ENCODE results near the gene ABCC8. TPM values are rescaled to one million over a fixed set of nuclear protein-coding genes. Genes with fewer than 3 reads are reported as not detected.

Gene ABCC8
- total and polyA plus RNA-seq, 2 donors (not counting 3 experiments of a cell fraction or from before 2014, with no cell fraction given) = not detected

- dilution Hi-C loops (cut with MboI; ENCODE audit: extremely low pct_ligation_motif_present, low sequenced_read_pairs) = no loop called here
- CTCF ChIA-PET = interaction anchor here (1.4 kb wide), 1 partner anchor 106 kb away, joined by 5 read pairs; no protein-coding TSS in a partner anchor
These were observed 54.9 kb downstream of the ABCC8 start for GRCh38 chr11:17421781-17422180.

GRCh38 chr11:17418444-17419081 is 58.1 kb downstream of the ABCC8 start:
- H3K27me3 ChIP-seq (ENCODE audit: control insufficient read depth in 2 of 2, insufficient read depth in 2 of 2, low read length in 2 of 2) = peaks cover 2 to 10% of the 10 kb centered on the region in 2 experiments
- BruUV-seq (replicated peaks) = no TSS peak
- FAIRE-seq (no peak), DNase-seq (ENCODE audit: low read depth, low spot score) (no peak)
- no peak overlapping the region for H3K4me3 ChIP-seq (replicated peaks in 1 of 3; ENCODE audit: insufficient read depth in 1 of 3, low read depth in 1 of 3, low read length in 3 of 3)
- TF ChIP-seq CTCF (IDR thresholded peaks at IDR 0.05; ENCODE audit: extremely low read depth in 1 of 2, insufficient read depth in 1 of 2, low read depth in 1 of 2, low read length in 2 of 2) (no peak), MYC (IDR thresholded peaks at IDR 0.05; ENCODE audit: low read depth, low read length) (no peak), FOS (IDR thresholded peaks at IDR 0.05; ENCODE audit: borderline replicate concordance, insufficient read depth, low read length) (no peak), JUN (IDR thresholded peaks at IDR 0.05; ENCODE audit: borderline replicate concordance, insufficient read depth, insufficient read length, low read depth) (no peak), GATA2 (IDR thresholded peaks at IDR 0.05; ENCODE audit: insufficient read depth, insufficient read length, low read depth, low read length) (no peak), POLR2A (IDR thresholded peaks at IDR 0.05; ENCODE audit: low read depth, low read length) (no peak), EZH2 (IDR thresholded peaks at IDR 0.05; ENCODE audit: borderline replicate concordance, low read depth, low read length, severe bottlenecking) (no peak), MAX (IDR thresholded peaks at IDR 0.05; ENCODE audit: insufficient read depth, insufficient read length) (no peak), POLR2AphosphoS5 (IDR thresholded peaks at IDR 0.05; ENCODE audit: insufficient read depth, low read depth, low read length) (no peak)
- H3K9me3 ChIP-seq (replicated peaks; ENCODE audit: control insufficient read depth, insufficient read depth, low read length) = no peaks in the 10 kb centered on the region
- CTCF ChIA-PET = interaction anchor here (1.7 kb wide), 1 partner anchor 10 kb away, joined by 5 read pairs; no protein-coding TSS in a partner anchor
- H3K4me1 ChIP-seq (ENCODE audit: control insufficient read depth, extremely low read depth, insufficient read depth, low read length) = no peaks in the 10 kb centered on the region
- no peaks in the 10 kb centered on the region for H3K79me2 ChIP-seq (ENCODE audit: control insufficient read depth, insufficient read depth, low read length)
- H4K20me1 ChIP-seq (replicated peaks; ENCODE audit: control insufficient read depth, extremely low read depth, insufficient read depth, low read length) = no peaks in the 10 kb centered on the region
- no peak overlapping the region for H3K27ac ChIP-seq (ENCODE audit: insufficient read depth, low read depth, low read length)
- H3K9ac ChIP-seq (replicated peaks; ENCODE audit: extremely low read depth, insufficient read depth, low read length) = no peak overlapping the region
- H3K4me2 ChIP-seq (ENCODE audit: insufficient read depth, low read length) = no peak overlapping the region
- H2AFZ ChIP-seq (ENCODE audit: low read depth, low read length) = no peak overlapping the region
- intact Hi-C loops (cut with micrococcal nuclease) = no loop called here
- H3K36me3 ChIP-seq (ENCODE audit: control insufficient read depth in 2 of 2, extremely low read depth in 1 of 2, insufficient read depth in 2 of 2, low read length in 2 of 2) = no peaks in the 10 kb centered on the region
- H3K9me1 ChIP-seq (replicated peaks; ENCODE audit: control insufficient read depth, extremely low read depth, insufficient read depth, low read length) = no peaks in the 10 kb centered on the region
- dilution Hi-C loops (cut with MboI; ENCODE audit: extremely low pct_ligation_motif_present, low sequenced_read_pairs) = no loop called here
- POLR2A ChIA-PET = no interaction called here

More at GRCh38 chr11:17421781-17422180, 54.9 kb downstream of the ABCC8 start:
- Histone ChIP-seq H3K27ac (ENCODE audit: insufficient read depth, low read depth, low read length) (no peak overlapping the region), H3K9me1 (replicated peaks; ENCODE audit: control insufficient read depth, extremely low read depth, insufficient read depth, low read length) (no peaks in the 10 kb centered on the region), H3K27me3 (ENCODE audit: control insufficient read depth in 2 of 2, insufficient read depth in 2 of 2, low read length in 2 of 2) (peaks cover 4 to 10% of the 10 kb centered on the region in 2 experiments), H3K4me1 (ENCODE audit: control insufficient read depth, extremely low read depth, insufficient read depth, low read length) (no peaks in the 10 kb centered on the region), H3K79me2 (ENCODE audit: control insufficient read depth, insufficient read depth, low read length) (no peaks in the 10 kb centered on the region), H4K20me1 (replicated peaks; ENCODE audit: control insufficient read depth, extremely low read depth, insufficient read depth, low read length) (no peaks in the 10 kb centered on the region), H3K9ac (replicated peaks; ENCODE audit: extremely low read depth, insufficient read depth, low read length) (no peak overlapping the region), H3K4me3 (replicated peaks in 1 of 3; ENCODE audit: insufficient read depth in 1 of 3, low read depth in 1 of 3, low read length in 3 of 3) (no peak overlapping the region), H3K36me3 (ENCODE audit: control insufficient read depth in 2 of 2, extremely low read depth in 1 of 2, insufficient read depth in 2 of 2, low read length in 2 of 2) (no peaks in the 10 kb centered on the region), H3K4me2 (ENCODE audit: insufficient read depth, low read length) (no peak overlapping the region), H3K9me3 (replicated peaks; ENCODE audit: control insufficient read depth, insufficient read depth, low read length) (no peaks in the 10 kb centered on the region), H2AFZ (ENCODE audit: low read depth, low read length) (no peak overlapping the region)
- POLR2A ChIA-PET = no interaction called here
- DNase-seq (ENCODE audit: low read depth, low spot score) (no peak), FAIRE-seq (no peak)
- TF ChIP-seq GATA2 (IDR thresholded peaks at IDR 0.05; ENCODE audit: insufficient read depth, insufficient read length, low read depth, low read length) (no peak), MYC (IDR thresholded peaks at IDR 0.05; ENCODE audit: low read depth, low read length) (no peak), JUN (IDR thresholded peaks at IDR 0.05; ENCODE audit: borderline replicate concordance, insufficient read depth, insufficient read length, low read depth) (no peak), POLR2AphosphoS5 (IDR thresholded peaks at IDR 0.05; ENCODE audit: insufficient read depth, low read depth, low read length) (no peak), EZH2 (IDR thresholded peaks at IDR 0.05; ENCODE audit: borderline replicate concordance, low read depth, low read length, severe bottlenecking) (no peak), FOS (IDR thresholded peaks at IDR 0.05; ENCODE audit: borderline replicate concordance, insufficient read depth, low read length) (no peak)
- intact Hi-C loops (cut with micrococcal nuclease) = no loop called here
- BruUV-seq (replicated peaks) = no TSS peak

Data from endothelial cell of umbilical vein (primary cell).